Parathyroid adenoma (tissue), 2 donors: ENCODE data around the gene TSGA10IP.

Experiments
- H2AFZ ChIP-seq: fragments of 300-600 bp; sonication (generic); one replicate; pipeline ENCODE4 v1.7.0; 2017; ENCODE audit warnings: antibody characterized with exemption, mild to moderate bottlenecking
- H3K27ac ChIP-seq: fragments of 300-600 bp; sonication (generic); one replicate; pipeline ENCODE4 v1.7.0; 2017
- H3K27me3 ChIP-seq: fragments of 300-600 bp; sonication (generic); one replicate; pipeline ENCODE4 v1.7.0; 2017; ENCODE audit warnings: low read length; ENCODE audit not compliant: control insufficient read depth, insufficient read depth
- H3K36me3 ChIP-seq: fragments of 300-600 bp; sonication (generic); one replicate; pipeline ENCODE4 v1.7.0; 2017; ENCODE audit warnings: low read length; ENCODE audit not compliant: control insufficient read depth, insufficient read depth
- H3K4me1 ChIP-seq: fragments of 300-600 bp; sonication (generic); one replicate; pipeline ENCODE4 v1.7.0; 2017; ENCODE audit warnings: control low read depth
- H3K4me2 ChIP-seq: fragments of 300-600 bp; sonication (generic); one replicate; pipeline ENCODE4 v1.7.0; 2017; ENCODE audit warnings: low read length
- H3K4me3 ChIP-seq: fragments of 300-600 bp; sonication (generic); one replicate; pipeline ENCODE4 v1.7.0; 2017; ENCODE audit warnings: low read depth, low read length
- H3K79me2 ChIP-seq: fragments of 300-600 bp; sonication (generic); one replicate; pipeline ENCODE4 v1.7.0; 2017; ENCODE audit warnings: control low read depth
- H3K9ac ChIP-seq: fragments of 300-600 bp; sonication (generic); one replicate; pipeline ENCODE4 v1.7.0; 2017; ENCODE audit warnings: mild to moderate bottlenecking
- H3K9me3 ChIP-seq: fragments of 300-600 bp; sonication (generic); one replicate; pipeline ENCODE4 v1.7.0; 2017; ENCODE audit warnings: low read length; ENCODE audit not compliant: control insufficient read depth
- TF ChIP-seq, protein P1 (sequence below): fragments of 300-600 bp; sonication (generic); IDR thresholded peaks from one replicate; pipeline ENCODE4 v1.7.0; 2017; ENCODE audit warnings: antibody characterized with exemption, mild to moderate bottlenecking
- donor health status: primary hyperparathyroidism.

The TSGA10IP gene

DNA sequence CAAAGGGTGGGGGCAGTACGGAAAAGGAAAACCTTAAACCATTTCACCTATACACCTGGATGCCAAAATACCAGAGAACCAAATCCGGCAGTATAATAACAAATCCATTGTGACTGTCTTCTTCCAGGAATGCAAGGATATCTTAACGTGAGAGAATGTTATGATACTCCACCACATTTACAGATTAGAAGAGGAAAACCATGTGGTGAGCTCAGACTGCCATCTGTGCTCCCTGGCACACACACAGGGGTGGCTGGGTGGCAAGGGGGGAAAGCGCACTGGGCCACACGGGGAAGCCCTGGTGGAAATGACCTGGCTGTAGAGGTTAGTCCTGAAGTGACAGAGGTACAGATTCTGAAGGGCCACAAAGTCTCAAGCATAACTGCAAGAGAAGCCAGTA, 46.8 kb downstream of the TSGA10IP start:
- Histone ChIP-seq H3K79me2 (no peaks in the 10 kb centered on the region), H3K9me3 (no peaks in the 10 kb centered on the region), H3K4me2 (no peak overlapping the region), H3K4me3 (no peak overlapping the region), H3K27ac (no peak overlapping the region), H3K36me3 (no peaks in the 10 kb centered on the region), H3K4me1 (no peaks in the 10 kb centered on the region), H3K9ac (no peak overlapping the region), H2AFZ (no peak overlapping the region), H3K27me3 (no peaks in the 10 kb centered on the region)
- TF ChIP-seq, protein P1, sequence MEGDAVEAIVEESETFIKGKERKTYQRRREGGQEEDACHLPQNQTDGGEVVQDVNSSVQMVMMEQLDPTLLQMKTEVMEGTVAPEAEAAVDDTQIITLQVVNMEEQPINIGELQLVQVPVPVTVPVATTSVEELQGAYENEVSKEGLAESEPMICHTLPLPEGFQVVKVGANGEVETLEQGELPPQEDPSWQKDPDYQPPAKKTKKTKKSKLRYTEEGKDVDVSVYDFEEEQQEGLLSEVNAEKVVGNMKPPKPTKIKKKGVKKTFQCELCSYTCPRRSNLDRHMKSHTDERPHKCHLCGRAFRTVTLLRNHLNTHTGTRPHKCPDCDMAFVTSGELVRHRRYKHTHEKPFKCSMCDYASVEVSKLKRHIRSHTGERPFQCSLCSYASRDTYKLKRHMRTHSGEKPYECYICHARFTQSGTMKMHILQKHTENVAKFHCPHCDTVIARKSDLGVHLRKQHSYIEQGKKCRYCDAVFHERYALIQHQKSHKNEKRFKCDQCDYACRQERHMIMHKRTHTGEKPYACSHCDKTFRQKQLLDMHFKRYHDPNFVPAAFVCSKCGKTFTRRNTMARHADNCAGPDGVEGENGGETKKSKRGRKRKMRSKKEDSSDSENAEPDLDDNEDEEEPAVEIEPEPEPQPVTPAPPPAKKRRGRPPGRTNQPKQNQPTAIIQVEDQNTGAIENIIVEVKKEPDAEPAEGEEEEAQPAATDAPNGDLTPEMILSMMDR: no peak

DNA sequence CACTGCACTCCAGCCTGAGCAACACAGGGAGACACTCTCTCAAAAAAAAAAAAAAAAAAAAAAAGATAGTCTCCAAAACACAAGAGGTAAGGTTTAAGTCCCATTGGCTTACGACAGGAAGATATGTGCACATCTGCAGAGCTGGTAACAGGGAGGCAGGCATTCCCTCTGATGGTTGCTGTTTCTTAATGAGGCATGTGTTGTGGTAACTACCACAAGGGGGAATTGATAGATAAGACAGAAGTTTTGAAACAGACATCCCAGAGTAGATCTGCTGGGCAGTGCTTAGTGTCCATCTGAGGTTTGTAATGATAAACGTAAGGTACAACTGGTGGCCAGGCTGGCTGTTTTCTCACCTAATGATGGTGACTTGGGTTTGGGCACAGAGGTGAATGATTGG, 52.0 kb downstream of the TSGA10IP start:
- Histone ChIP-seq H2AFZ (no peak overlapping the region), H3K9me3 (no peaks in the 10 kb centered on the region), H3K4me2 (no peak overlapping the region), H3K9ac (no peak overlapping the region), H3K27me3 (no peaks in the 10 kb centered on the region), H3K4me3 (no peak overlapping the region), H3K27ac (no peak overlapping the region), H3K36me3 (no peaks in the 10 kb centered on the region), H3K4me1 (no peaks in the 10 kb centered on the region), H3K79me2 (peaks cover 2% of the 10 kb centered on the region)
- TF ChIP-seq, protein P1: no peak

DNA sequence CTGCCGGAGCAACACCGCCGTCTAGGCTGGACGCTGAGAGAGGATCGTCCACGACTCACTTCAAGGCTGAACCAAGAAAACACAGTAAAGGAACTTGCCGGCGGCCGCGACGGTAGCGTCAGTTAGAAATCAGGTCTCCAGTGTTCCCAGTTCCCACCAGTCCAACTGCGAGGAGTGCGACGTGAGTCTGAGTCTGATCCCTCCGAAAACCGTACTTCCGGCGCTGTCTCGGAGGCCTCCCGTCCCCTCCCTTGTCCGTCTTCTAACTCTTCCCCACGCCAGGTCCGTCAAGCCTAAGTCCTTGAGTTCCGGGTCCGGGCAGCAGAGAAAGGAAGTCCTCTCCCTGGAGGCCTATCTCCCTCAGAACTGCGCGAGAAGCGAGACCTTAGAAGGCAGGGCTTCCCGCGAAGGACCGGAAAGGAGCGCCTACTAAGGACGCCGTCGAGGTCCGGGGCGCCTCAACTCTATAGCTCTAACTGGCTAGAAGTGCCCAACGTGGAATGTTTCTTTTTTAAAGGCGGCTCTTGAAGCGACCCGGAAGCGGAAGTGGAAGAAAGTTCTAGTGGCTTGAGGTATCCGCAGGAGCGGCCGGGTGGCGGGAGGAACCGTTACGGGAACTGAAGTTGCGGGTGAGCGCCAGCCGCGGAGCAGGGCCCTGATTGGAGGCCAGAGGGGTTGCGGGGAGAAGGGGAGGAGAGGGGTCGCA, 56.8 kb downstream of the TSGA10IP start, which contains the start of the genes BANF1 and EIF1AD:
Gene BANF1, plus strand, starts transcription at position 562 of the 706 bp plus-strand sequence. CDS start 748 bp downstream, outside the sequence.
Gene EIF1AD, minus strand, starts transcription at position 216 of the 706 bp plus-strand sequence. CDS start 1,768 bp downstream, outside the sequence.
- peak within 1 kb of the TSS; percentile 91 for H3K4me2 ChIP-seq
- H3K9ac ChIP-seq: no peak within 1 kb of the TSS
- no peaks in the 10 kb centered on the region for H3K27me3 ChIP-seq
- peak within 1 kb of the TSS; percentile 90 for H3K27ac ChIP-seq
- H3K79me2 ChIP-seq: peaks cover 2% of the 10 kb centered on the region
- H3K9me3 ChIP-seq: no peaks in the 10 kb centered on the region
- H3K4me1 ChIP-seq: no peaks in the 10 kb centered on the region
- peak within 1 kb of the TSS; percentile 93 for H3K4me3 ChIP-seq
- H3K36me3 ChIP-seq: no peaks in the 10 kb centered on the region
- peak within 1 kb of the TSS; percentile 96 for H2AFZ ChIP-seq
- TF ChIP-seq, protein P1: no peak

DNA sequence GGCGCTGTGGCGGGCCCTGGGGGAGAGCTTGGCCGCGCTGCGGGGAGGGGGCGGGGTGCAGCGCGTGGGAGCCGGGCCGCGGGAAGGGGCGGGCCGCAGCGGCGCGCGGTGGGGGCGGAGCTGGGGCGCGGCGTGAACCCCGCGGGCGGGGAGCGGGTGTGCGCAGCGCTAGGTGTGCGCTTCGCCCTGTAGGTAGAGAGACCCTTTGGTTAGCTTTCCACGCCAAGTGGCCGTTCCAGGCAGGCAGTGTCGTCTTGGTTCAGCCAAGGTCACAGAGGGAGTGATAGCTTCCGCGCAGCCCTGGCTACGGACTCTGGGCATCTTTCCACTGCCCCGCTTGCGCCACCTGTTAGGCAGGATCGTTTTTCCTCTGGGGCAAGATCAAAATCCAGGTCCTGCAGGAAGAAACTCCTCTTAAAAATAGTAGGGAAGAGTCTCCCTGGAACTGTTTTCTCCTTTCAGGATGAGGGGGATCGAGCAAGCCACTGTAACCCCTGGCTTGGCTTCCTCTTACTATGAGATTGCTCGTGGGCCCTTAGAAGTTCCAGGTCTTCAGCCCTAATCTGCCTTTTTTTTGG, 57.5 kb downstream of the TSGA10IP start:
- Histone ChIP-seq H3K9ac (no peak overlapping the region), H3K4me1 (no peaks in the 10 kb centered on the region), H3K27ac (peak overlapping the region; percentile 90), H3K79me2 (peaks cover 2% of the 10 kb centered on the region), H3K27me3 (no peaks in the 10 kb centered on the region), H2AFZ (peak overlapping the region; percentile 96), H3K9me3 (no peaks in the 10 kb centered on the region), H3K36me3 (no peaks in the 10 kb centered on the region), H3K4me2 (peak overlapping the region; percentile 91), H3K4me3 (peak overlapping the region; percentile 93)
- TF ChIP-seq, protein P1: no peak
